Glutamatergic neuron (in vitro differentiated cells): Measurements from ENCODE around the gene PPIL6. TPM values are rescaled to one million over a fixed set of nuclear protein-coding genes. Genes with fewer than 3 reads are reported as not detected.

Source experiments
- DNase-seq: peaks from one replicate; pipeline ENCODE4 v3.0.0; 2022
- H3K27ac Mint-ChIP-seq: one replicate; pipeline ENCODE4 v1.8.0; 2020; ENCODE audit warnings: mild to moderate bottlenecking, mixed read lengths, inconsistent platforms; ENCODE audit not compliant: unreplicated experiment
- H3K27me3 Mint-ChIP-seq: one replicate; pipeline ENCODE4 v1.8.0; 2020; ENCODE audit warnings: mild to moderate bottlenecking, moderate library complexity, mixed read lengths, inconsistent platforms; ENCODE audit not compliant: unreplicated experiment
- H3K36me3 Mint-ChIP-seq: one replicate; pipeline ENCODE4 v1.8.0; 2020; ENCODE audit warnings: mild to moderate bottlenecking, mixed read lengths, inconsistent platforms; ENCODE audit not compliant: unreplicated experiment
- H3K4me1 Mint-ChIP-seq: one replicate; pipeline ENCODE4 v1.8.0; 2020; ENCODE audit warnings: mild to moderate bottlenecking, low read depth, mixed read lengths, inconsistent platforms; ENCODE audit not compliant: unreplicated experiment
- H3K4me3 Mint-ChIP-seq: one replicate; pipeline ENCODE4 v1.8.0; 2020; ENCODE audit warnings: mild to moderate bottlenecking, mixed read lengths, inconsistent platforms; ENCODE audit not compliant: unreplicated experiment
- H3K9me3 Mint-ChIP-seq: one replicate; pipeline ENCODE4 v1.8.0; 2020; ENCODE audit warnings: mild to moderate bottlenecking, moderate library complexity, mixed read lengths, inconsistent platforms; ENCODE audit not compliant: unreplicated experiment
- total RNA-seq: library from RNA; stranded (reverse); fragmentation: NEBNext Ultra II Directional; extraction: Animal tissue kit (Norgen Biotek cat#: 25700); gene quantifications from one replicate; pipeline ENCODE4 v1.2.1, GENCODE V29; 2021; ENCODE audit not compliant: unreplicated experiment
- TF ChIP-seq, protein P1 (sequence below): fragments of 200-600 bp; sonication (generic); IDR thresholded peaks from one replicate; pipeline ENCODE4 v1.5.0; 2021; ENCODE audit not compliant: partially characterized antibody, unreplicated experiment

PPIL6 gene
- total RNA-seq, 1 donor from 2014 or later = 0.83 TPM

DNA sequence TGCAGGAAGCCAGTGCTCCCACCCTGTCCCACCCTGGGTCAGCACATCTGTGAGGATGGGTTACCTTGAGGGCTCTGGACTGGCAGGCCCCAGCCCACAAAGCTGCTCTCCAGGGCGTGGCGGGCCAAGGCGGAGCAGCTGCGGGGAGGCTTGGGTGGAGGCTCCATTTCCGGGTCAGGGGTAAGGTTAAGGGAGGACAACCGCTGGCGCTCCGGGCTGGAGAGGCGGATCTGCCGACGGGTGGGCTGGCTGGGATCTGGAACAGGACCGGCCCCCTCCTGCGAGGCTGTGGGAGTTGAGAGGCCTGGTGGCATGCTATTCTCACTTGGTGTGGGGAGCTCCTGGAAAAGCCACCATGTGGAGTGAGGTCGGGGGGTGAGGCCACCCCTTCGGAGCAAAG is 5.6 kb upstream of the PPIL6 start:
- H3K4me3 Mint-ChIP-seq = no peak overlapping the region
- H3K27ac Mint-ChIP-seq = no peak overlapping the region
- H3K27me3 Mint-ChIP-seq = peaks cover 36% of the 10 kb centered on the region
- peaks cover 22% of the 10 kb centered on the region for H3K9me3 Mint-ChIP-seq
- DNase-seq = no peak
- peaks cover 8% of the 10 kb centered on the region for H3K4me1 Mint-ChIP-seq
- H3K36me3 Mint-ChIP-seq = peaks cover 5% of the 10 kb centered on the region
- TF ChIP-seq, protein P1, sequence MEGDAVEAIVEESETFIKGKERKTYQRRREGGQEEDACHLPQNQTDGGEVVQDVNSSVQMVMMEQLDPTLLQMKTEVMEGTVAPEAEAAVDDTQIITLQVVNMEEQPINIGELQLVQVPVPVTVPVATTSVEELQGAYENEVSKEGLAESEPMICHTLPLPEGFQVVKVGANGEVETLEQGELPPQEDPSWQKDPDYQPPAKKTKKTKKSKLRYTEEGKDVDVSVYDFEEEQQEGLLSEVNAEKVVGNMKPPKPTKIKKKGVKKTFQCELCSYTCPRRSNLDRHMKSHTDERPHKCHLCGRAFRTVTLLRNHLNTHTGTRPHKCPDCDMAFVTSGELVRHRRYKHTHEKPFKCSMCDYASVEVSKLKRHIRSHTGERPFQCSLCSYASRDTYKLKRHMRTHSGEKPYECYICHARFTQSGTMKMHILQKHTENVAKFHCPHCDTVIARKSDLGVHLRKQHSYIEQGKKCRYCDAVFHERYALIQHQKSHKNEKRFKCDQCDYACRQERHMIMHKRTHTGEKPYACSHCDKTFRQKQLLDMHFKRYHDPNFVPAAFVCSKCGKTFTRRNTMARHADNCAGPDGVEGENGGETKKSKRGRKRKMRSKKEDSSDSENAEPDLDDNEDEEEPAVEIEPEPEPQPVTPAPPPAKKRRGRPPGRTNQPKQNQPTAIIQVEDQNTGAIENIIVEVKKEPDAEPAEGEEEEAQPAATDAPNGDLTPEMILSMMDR = no peak

DNA sequence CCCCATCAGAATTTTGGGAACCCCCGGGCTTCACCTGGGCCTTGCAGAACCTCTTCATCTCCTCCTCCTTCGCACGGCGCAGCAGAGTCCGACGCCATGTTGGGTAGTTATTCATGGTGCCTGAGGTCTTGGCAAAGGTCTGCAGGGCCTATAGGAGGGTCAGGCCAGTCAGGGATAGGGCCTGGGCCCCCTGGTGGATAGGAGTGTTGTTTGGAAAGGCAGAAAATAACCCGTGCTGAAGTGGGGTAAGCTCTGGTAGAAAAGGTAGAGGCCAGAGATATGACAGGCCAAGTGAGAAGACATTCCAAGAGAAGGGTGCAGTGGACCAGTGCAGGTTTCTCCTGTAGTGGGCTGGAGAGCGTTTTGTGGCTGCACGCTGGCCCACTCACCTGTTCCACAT is 5.0 kb upstream of the PPIL6 start:
- TF ChIP-seq, protein P1 = no peak
- no peak for DNase-seq
- H3K27ac Mint-ChIP-seq = no peak overlapping the region
- peaks cover 4% of the 10 kb centered on the region for H3K4me1 Mint-ChIP-seq
- no peaks in the 10 kb centered on the region for H3K36me3 Mint-ChIP-seq
- peaks cover 36% of the 10 kb centered on the region for H3K27me3 Mint-ChIP-seq
- peak overlapping the region; percentile 20 for H3K4me3 Mint-ChIP-seq
- peaks cover 20% of the 10 kb centered on the region for H3K9me3 Mint-ChIP-seq

DNA sequence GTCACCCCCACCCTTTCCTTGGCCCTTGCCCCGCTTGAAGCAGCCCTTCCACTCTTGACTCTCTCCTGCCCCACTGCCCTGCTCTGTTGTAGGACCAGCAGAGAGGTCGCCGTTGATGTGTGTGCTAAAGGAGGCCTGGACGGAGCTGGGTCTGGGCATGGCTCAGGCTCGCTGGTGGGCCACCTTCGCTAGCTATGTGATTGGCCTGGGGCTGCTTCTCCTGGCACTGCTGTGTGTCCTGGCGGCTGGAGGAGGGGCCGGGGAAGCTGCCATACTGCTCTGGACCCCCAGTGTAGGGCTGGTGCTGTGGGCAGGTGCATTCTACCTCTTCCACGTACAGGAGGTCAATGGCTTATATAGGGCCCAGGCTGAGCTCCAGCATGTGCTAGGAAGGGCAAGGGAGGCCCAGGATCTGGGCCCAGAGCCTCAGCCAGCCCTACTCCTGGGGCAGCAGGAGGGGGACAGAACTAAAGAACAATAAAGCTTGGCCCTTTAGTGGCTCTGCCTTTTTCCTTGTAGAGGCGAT is 3.1 kb upstream of the PPIL6 start:
- H3K4me3 Mint-ChIP-seq = no peak overlapping the region
- peaks cover 24% of the 10 kb centered on the region for H3K9me3 Mint-ChIP-seq
- no peaks in the 10 kb centered on the region for H3K36me3 Mint-ChIP-seq
- no peak for DNase-seq
- TF ChIP-seq, protein P1 = no peak
- peak overlapping the region; percentile 12 for H3K27ac Mint-ChIP-seq
- H3K4me1 Mint-ChIP-seq = peaks cover 1% of the 10 kb centered on the region
- peaks cover 35% of the 10 kb centered on the region for H3K27me3 Mint-ChIP-seq

DNA sequence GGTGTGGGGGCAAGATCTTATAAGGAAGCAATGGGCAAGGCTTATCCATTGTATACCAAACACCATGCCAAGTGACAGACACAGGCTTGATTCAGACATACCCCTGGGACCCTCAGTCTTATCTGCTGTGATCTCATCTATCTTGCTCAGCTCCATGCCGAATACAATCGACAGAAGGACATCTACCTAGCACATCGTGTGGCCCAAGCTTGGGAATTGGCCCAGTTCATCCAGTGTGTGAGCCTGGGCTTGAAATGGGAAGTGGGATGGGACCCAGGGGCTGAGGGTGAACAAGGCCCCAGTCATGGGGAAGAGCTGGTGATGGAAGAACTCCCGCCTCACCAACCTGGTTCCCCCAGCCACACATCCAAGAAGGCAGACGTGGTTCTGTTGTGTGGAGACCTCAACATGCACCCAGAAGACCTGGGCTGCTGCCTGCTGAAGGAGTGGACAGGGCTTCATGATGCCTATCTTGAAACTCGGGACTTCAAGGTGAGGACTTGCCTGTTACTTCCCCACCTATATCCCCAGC is 2.0 kb upstream of the PPIL6 start:
- DNase-seq = no peak
- peaks cover 23% of the 10 kb centered on the region for H3K9me3 Mint-ChIP-seq
- peak overlapping the region; percentile 89 for H3K4me3 Mint-ChIP-seq
- no peaks in the 10 kb centered on the region for H3K4me1 Mint-ChIP-seq
- TF ChIP-seq, protein P1 = no peak
- peak overlapping the region; percentile 73 for H3K27ac Mint-ChIP-seq
- H3K27me3 Mint-ChIP-seq = peaks cover 30% of the 10 kb centered on the region
- no peaks in the 10 kb centered on the region for H3K36me3 Mint-ChIP-seq

DNA sequence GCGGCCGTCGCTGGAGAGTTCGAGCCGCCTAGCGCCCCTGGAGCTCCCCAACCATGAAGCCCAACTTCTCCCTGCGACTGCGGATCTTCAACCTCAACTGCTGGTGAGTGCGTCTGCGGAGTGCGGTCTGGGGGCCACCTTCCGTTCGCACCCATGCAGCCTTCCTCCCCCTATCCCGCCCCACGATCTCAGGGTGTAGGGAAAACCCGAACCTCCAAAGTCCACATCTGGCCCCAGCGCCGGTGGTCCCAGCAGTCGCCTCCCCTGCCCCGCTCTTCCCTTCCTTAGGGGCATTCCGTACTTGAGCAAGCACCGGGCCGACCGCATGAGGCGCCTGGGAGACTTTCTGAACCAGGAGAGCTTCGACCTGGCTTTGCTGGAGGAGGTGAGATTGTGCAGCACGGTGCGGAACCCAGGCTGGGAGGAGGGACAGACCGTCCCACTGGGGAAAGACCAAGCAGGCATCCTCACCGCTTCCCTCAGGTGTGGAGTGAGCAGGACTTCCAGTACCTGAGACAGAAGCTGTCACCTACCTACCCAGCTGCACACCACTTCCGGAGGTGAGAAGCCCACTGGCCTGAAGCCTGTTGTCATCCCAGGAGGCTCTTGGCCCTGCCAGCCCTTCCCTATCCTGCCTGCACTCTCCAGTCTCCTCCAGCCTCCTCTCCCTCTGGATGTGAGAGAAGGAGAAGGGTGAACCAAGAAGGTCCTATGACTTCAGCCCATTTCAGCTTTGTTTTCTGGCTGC is 815 bp upstream of the PPIL6 start:
- Mint-ChIP-seq H3K27me3 (peaks cover 24% of the 10 kb centered on the region), H3K36me3 (no peaks in the 10 kb centered on the region), H3K9me3 (peaks cover 21% of the 10 kb centered on the region), H3K4me3 (peak overlapping the region; percentile 89), H3K4me1 (no peaks in the 10 kb centered on the region), H3K27ac (peak overlapping the region; percentile 64)
- peak; percentile 64 for DNase-seq
- TF ChIP-seq, protein P1 = no peak
